MM.1S (cell line): ENCODE data around the gene PPP2R5E.

Experiments
- EZH2 ChIP-seq: fragments of 300-600 bp; sonication (generic); optimal IDR thresholded peaks from 2 replicates; pipeline ENCODE3; 2017; ENCODE audit warnings: low read depth, mild to moderate bottlenecking, antibody characterized with exemption, low read length, mixed read lengths
- TF ChIP-seq, protein P1 (sequence below): fragments of 300-600 bp; sonication (generic); IDR thresholded peaks from 2 replicates; pipeline ENCODE4 v1.5.1; 2016; ENCODE audit warnings: antibody characterized with exemption, low read length, mixed read lengths

DNA sequence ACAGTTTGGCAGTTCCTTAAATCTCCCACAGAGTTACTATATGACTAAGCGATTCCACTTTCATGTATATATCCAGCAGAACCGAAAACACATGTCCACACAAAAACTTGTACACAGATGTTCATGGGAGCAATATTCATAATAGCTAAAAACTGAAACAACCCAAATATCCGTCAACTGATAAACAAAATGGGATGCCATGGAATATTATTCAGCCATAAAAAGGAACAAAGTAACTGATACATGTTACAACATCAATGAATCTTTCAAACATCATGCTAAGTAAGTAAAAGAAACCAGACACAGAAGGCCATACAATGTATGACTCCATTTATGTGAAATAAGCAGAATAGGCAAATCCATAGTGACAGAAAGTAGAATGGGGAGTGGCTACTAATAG, 144.2 kb downstream of the PPP2R5E start:
- TF ChIP-seq, protein P1, sequence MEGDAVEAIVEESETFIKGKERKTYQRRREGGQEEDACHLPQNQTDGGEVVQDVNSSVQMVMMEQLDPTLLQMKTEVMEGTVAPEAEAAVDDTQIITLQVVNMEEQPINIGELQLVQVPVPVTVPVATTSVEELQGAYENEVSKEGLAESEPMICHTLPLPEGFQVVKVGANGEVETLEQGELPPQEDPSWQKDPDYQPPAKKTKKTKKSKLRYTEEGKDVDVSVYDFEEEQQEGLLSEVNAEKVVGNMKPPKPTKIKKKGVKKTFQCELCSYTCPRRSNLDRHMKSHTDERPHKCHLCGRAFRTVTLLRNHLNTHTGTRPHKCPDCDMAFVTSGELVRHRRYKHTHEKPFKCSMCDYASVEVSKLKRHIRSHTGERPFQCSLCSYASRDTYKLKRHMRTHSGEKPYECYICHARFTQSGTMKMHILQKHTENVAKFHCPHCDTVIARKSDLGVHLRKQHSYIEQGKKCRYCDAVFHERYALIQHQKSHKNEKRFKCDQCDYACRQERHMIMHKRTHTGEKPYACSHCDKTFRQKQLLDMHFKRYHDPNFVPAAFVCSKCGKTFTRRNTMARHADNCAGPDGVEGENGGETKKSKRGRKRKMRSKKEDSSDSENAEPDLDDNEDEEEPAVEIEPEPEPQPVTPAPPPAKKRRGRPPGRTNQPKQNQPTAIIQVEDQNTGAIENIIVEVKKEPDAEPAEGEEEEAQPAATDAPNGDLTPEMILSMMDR, result no peak
- no peak for TF ChIP-seq EZH2
